Measurements from ENCODE around the gene TMEM132C.
"Not testable (repeated sequence)": the region's sequence is repeated elsewhere in the genome, so short reads cannot be mapped to it uniquely, and the experiment has no call there.

TMEM132C gene

DNA sequence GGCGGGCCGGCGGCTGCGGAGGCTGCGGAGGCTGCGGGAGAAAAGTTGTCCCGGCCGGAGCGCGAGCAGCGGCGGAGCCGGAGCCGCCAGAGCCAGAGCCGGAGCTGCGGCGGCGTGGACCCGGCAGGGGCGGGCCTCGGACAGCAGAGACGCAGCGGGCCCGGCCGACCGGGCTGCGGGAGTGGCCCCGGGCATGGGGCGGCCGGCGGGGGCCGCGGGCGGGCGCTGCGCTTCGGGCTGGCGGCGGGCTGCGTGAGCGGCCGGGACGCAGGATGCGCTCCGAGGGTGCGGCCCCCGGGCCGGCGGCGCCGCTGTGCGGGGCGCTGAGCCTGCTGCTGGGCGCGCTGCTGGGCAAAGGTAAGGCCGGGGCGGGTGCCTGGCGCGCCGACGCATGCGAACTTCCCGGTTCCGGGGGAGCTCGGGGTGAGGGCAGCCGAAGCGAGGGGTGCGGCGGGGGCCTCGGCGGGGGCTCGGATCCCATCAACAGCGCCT lies at the start of gene TMEM132C:
Gene TMEM132C, plus strand, starts transcription at position 40 of the 492 bp plus-strand sequence. Its CDS starts 233 bp downstream, at position 273.
- no peak for DNase-seq

DNA sequence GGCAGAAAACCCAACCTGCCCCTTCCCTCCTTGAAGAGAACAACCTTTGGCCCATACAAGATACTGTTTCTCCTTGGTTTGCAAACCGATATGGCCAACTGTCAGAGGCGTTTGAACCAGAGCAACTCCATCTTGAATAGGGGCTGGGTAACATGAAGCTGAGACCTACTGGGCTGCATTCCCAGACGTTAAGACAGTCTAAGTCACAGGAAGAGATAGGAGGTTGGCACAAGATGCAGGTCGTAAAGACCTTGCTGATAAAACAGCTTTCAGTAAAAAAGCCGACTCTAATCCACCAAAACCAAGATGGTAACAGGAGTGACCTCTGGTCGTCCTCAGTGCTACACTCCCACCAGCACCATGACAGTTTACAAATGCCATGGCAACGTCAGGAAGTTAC lies 42.7 kb upstream of the TMEM132C start:
- no peak for DNase-seq

DNA sequence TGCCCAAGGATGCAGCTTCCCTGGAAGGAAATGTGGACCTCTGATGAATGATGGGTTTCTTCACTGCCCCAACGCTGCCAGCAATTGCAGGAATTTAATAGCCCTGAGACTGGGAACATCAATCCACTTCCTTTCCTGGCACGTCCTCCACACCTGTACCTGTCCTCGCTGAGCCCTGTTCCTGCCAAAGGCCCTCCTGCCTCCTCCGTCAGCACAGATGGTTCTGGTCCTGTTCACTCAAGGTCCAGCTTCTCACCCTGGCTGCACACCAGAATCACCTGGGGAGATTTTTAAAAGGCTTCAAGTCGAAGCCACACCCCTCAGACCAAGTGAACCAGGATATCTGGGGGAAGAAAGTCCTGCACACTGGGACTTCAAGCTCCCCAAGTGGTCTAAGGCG lies 38.4 kb upstream of the TMEM132C start:
- no peak for DNase-seq

DNA sequence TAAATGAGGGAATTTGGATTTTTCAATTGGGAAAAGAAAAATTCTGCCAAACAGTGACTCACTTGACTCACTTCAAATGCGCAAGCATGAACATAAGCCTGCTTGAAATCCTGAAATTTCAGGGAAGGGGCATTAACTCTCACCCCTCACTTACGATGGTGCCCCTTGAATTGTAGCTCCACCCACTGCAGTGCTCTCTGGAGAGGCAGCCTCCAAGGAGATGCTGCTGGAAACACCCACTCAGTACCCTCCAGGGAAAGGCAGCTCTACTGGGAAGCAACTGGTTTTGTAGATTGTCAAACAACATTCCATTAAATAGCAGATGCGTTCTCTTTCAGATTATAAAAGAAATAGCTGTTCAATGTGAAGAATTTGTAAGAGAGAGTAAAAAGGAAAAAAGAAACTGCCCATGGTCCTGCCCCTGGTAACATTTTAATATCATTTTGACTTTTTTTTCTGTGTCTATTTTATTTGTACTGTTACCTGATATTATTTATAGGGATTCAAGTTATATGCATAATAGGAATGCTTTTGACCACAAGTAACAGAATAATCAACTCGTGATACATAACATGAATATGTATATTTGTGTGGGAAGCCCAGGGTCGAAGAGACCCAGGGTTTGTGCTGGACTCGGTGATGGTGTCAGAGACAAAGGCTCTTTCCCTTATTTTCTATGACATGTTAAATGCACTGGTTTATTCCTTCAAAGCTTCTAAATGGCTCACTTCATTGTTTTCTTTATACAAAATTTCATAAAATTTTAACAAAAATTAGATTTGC lies 31.1 kb upstream of the TMEM132C start:
- DNase-seq = no peak

DNA sequence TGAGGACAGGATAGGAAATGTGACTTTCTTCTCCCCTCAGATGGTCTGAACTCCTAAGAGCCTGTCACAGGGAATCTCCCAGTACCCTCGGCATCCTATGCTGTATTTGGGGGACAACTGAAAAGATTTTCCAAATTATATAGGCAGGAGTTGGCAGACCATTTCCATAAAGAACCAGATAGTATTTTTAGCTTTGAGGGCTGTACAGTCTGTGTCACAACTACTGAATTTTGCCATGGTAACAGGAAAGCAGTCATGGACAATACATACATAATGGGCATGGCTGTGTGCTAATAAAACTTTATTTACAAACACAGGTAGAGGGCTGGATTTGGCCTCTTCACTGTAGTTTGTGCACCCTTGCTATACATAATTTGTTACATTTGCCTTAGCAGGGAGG lies 30.4 kb upstream of the TMEM132C start:
- no peak for DNase-seq

DNA sequence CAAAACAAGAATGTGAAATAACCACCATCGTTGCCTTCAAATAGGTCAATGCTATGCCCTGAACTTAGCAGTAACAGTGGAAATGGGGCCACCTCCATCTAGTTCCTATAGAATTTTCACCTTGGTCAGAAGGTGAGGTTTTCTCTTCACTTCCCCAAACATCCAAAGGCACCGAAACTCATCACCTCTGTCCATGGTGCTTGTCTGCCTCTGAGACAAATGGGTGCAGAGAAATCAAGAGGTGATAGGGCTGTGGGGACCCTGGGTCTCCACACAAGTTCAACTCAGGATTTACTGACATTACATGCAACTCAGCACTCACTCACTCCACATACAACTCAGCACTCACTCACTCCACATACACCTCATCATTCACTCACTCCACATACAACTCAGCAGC lies 26.2 kb upstream of the TMEM132C start:
- DNase-seq = no peak

DNA sequence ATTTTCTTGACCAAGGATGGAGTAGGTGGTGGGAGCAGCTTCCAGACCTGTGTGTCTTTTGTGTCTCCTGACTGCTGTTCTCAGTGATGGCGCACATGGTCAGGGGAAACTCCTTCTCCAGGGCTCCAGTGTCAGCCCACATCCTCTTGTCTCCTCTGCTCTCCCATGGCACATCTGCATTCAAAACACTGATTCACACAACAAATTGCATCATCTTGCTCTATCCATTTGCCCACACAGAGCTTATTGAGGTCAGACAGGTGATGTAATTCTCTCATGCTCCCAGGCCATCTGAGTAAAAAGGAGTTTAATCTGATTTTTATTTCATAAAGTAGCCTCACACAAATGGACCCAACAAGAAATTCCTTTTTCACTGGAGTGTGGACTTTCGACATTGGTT lies 21.8 kb upstream of the TMEM132C start:
- no peak for DNase-seq

DNA sequence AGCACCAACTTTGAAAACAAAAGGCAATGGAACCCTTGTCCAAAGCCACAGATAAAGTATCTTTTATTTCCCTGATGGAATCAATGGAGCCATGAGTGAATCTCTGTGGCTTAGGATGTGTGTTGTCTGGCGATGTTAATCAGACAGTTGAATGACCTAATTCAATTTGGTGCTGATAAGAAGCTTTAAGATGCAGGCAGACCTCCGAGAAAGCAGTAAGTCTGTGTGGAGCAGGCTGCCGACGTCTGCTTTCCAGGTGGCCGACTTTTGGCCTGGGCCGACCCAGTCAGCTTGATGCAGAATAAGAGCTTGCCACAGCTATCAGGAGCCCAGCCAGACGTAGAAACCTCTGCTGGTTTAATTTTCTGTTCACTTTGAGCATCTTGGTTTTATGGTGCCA lies 21.1 kb upstream of the TMEM132C start:
- no peak for DNase-seq

DNA sequence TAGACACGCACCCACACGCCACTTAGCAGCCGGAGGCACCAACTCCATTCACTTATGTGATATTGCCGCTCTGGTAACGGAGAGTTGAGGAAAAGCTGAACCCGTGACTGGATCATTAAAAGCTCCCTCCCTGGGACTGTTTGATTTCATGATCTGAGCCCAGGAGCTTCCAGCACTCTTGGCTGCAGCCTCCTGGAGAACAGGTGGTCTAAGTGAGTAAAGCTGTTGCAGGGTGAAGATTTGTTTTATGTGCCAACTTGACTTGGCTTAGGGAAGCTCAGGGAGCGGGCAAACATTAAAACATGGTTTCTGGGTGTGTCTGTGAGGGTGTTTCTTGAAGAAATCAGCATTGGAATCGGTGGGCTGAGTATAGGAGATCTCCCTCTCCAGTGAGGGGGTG lies 16.9 kb upstream of the TMEM132C start:
- DNase-seq = no peak

DNA sequence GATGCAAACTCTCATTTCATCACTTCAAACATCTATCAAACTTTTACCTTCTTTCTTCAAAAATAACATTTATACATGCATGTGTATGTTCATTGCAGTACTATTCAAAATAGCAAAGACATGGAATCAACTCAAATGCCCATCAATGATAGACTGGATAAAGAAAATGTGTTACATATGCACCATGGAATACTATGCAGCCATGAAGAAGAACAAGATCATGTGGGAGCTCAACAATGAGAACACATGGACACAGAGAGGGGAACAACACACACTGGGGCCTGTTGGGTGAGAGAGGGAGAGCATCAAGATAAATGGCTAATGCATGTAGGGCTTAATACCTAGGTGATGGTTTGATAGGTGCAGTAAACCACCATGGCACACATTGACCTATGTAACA lies 13.1 kb upstream of the TMEM132C start:
- not testable (repeated sequence) for DNase-seq

DNA sequence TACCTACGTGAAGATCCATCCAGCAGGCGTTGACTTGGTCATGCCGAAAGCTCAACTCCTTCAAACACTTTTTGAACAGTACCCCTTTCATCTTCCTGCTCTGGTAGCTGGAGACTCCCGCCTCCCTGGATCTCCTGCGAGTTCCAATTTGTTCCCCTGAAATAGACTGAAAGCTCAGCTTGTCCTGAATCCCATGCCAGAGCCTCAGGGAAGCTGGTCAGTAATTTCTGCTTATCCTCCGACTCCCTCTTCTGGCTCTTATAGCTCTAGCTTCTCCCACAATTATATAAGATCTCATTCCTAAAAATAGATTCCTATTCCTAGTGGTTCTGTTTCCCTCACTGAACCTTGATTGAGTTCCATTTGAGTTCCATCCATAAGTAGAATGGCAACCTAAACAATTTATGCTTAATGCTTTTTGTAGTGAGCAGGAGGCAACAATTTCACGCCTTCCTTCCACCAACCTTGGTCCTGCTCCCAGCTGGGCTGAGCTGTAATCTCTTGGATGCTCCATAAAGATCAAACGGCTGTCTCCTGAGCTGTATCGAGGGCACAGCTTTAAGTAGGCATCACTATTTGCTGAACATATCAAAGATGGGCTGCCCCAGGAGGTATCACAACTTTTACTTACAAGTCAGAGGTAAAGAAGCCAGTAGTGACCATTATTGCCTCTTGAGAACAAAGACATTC lies 8.0 kb upstream of the TMEM132C start:
- DNase-seq = no peak

DNA sequence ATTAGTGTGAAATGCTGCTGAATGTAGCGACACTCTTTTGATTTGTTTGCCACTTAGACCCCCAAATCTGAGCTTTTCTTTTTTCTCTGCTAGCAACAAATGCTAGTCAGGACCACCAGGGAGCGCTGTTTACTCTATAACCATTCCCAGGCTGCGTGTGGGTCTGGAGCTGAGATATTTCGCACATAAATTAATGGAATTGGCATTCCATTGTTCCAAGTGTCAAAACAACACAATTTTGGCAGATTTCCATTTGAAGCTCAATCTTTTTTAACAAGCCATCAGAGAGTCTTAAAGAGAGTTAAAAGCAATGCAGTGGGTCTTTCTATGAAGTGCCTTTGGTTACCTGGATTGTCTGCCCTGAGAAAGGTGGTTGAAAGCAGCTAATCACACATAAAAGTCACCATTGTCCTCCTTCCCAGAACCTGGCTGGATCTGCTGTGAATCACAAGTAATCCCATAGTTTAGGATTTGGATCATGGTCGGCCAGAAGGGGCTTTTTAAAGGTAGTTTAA lies 7.4 kb upstream of the TMEM132C start:
- peak; percentile 61 for DNase-seq

DNA sequence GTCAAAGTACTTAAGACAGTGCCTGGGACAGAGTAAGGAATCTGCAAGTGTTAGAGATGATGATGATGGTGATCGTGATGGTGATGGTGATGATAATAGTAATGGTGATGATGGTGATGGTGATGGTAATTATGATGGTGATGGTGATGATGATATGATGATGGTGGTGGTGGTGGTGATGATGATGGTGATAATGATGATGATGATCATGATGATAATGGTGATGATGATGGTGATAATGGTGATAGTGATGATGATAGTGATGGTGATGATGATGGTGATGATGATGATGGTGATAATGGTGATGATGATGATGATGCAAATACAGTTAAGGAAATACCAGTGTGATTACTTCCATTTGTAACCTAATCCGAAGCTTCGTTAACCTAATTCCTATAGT lies 5.2 kb upstream of the TMEM132C start:
- DNase-seq = no peak

DNA sequence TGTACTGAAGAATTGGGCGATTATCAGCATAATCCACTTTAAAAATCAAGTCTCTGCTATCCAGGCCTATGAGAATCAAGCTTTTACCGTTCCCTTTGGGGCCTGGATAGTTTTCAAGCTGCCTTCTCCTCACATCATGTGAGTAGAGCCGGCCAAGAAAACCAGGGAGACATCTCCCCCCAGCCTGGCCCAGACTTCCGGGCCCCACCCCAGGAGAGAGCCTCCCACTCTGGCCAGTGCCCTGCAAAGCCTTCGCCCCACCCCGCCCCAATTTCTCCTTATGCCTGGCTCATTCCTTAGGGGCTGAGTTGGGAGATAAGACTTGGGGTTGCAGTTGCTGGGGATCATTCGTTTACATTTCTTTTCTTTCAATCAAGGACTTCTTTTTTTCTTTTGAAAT lies 1.4 kb upstream of the TMEM132C start:
- no peak for DNase-seq

DNA sequence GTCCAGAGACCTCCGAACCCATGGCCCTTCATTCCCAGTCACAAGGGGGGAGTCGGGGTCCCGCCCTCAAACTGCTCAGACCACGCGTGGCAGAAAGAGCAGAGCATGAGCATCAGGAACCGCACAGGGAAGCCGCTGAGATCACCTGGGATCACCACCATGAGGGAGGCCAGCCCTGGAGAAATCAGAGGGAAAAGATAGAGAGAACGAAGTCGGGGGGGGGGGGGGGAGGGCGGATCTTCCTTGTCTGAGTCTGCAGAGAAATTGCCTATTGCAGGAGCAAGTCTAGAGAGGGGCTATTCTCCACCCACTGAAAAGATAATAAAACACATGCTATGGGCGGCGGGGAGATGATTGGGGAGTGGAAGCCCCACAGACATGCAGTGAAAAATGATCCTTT lies 884 bp upstream of the TMEM132C start:
- no peak for DNase-seq

DNA sequence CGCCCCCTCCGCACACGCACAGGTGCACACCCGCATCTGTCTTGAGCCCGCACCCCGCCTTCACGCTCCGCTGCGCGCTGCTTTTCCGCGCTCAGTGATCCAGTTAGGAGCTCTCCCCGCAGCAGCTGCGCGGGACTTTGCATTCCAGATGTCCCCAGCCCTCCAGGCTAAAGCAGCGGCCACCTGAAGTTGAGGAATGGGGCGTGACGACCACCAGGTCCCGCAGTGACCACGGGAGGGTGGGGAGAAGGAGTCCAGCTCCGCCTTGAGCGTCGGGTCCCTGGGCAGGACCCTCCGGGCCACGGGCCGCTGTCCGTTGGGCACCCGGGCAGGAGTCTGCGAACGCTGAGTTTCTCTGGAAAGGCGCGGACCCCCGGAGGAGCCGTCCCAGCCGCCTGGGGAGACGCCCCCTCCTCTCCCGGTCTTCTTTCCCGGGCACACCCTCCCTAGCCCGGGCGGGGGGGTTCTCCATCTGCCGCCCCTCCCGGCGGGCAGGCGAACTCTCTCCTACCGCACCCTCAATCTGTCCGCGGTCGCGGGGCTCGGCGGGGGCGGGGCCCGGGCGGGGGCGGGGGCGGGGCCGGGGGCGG lies 334 bp upstream of the TMEM132C start:
- no peak for DNase-seq

DNA sequence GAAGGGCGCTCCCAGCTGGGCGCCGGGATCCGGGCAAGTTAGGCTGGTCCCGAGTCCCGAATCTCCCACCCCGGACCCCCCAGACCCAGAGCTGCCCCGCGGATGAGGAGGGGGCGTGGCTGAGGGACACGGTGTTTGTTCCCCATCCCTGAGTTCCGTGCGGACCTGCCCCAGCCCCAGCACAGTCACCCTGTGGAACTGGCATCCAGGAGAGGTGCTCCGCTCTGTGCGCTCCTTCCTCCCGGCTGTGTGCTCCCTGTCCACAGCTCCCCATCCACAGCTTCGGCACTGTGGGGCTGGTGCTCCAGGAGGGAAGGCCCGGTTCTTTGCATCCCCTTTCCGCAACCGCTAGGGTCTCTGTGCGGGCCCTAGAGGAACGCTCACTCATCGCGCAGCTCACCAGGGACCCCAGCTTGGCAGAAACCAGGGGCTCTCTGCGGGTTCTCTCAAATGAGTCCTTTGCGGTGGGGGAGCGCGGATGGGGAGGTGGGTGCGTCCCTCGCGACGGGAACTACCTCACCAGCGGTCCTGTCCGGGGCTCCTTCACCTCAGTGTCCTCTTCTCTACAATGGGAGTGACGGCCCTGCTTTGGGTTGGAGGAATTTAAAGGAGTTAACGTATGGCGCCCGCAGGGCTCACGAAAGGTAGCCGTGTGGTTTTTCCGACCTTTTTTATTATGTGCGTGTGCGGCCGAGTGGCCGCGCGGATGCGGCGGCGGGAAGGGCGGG lies 845 bp downstream of the TMEM132C start:
- DNase-seq = no peak

DNA sequence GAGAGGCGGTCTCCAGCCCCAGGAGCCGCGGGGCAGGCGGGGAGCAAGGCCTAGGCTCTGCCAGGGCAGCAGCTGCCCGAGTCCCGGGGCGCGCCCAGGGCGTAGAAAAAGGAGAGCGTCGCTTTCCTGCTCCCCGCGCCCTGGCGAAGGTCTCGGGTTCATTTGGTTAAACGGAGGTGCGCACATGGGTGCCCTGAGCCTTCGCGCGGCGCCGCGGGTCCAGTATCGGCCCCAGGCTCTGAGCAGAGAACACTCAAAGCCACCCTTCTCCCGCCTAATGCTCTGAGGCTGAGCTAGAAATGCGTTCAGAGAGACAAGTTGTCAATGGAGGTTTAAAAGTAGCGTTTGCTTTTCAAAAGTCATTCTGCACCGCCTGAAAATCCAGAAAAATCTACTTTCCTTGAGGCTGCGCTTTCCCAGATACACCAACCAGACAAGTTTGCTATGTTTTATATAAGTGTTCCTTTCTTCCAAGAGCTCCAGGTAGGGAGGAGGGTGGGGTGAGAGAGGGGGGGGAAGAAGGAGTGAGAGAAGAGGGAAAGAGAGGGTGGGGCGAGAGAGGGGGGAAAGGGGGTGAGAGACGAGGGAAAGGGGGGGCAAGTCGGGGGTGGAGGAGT lies 1.5 kb downstream of the TMEM132C start:
- no peak for DNase-seq

DNA sequence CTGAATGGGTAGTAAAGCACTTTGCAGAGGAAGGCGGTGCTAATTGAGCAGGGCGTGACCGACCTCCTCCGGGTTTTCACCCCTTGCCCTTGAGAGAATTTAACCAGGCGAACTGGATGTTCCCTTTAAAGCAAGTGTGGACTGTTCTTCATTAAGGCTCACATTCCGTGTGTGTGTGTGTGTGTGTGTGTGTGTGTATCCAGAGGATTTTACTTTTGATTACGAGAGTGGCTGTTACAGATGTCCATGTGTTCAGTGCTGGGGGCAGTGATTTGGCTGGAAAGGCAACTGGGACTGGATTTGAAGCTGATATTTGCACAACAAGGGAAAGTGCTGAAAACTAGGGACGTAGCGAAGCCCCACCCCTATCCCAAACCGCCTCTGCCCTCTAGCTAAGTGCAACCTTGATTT lies 2.2 kb downstream of the TMEM132C start:
- DNase-seq = no peak

DNA sequence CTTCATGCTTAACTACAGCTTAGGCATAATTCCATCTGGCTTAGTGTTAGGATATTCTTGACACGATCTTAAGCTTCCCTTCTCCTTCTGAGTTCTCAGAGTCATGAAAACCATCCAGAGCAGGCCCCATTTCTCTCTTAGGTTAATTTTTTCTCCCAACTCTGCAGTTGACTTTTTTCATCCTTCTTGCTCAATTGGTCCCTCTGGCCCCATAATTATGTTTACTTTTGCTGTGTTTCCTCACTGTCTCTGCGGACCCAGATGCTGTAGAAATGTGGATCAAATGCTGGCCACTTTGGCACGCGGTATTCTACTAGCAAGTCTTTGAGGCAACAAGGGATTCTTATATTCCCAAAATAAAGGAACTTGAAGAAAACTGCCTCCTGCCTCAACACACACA lies 9.5 kb downstream of the TMEM132C start:
- no peak for DNase-seq

DNA sequence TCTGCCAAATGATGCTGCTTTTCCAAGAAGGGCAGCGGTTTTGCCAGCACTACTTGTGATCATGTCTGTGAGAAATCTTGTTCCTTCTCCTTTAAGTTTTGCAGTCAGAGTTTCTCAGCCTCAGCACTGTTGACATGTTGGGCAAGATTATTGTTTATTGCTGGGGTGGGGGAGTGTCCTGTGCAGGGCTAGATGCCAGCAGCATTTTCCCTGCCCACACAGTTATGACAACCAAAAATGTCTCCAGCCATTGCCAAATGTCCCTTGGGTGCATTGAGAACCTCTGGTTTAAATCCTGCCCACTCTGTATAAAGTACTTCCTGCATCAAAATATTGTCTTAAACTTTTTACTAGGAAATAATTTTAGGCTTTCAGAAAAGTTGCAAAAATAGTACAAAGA lies 20.0 kb downstream of the TMEM132C start:
- no peak for DNase-seq

DNA sequence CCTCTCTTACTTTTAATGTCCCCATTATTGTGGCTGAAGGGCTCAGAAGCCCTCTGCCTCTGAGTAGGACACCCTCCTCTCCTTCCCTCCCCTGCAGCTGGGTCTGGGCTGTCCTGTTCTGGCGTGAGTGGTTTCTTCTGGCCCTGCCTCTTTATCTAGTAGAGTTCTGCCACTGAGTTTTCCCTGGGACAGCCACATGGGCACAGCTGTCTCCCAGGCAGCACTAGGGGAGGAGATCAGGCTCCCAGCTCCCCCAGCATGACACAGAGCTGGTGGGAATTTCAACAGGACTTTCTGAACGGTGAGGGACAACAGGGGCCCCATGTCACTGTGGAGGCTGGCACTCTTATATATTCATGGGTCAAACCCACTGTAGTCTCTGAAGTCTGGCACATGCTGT lies 21.4 kb downstream of the TMEM132C start:
- no peak for DNase-seq

DNA sequence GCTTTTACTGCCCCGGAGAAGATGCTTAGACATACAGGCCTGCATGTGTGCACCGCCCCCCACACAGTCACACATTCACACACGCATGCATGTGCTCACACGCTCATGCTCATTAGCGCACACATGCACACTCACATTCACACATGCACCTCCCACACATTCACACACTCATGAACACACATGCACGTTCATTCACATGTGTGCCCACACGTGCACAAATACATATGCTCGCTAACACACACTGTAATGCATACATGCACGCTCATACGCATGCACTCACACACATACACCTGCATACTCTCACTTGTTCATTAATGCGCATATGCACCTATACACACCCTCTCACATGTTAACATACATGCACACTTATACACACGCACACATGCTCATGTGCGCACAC lies 21.9 kb downstream of the TMEM132C start:
- DNase-seq = no peak
